SK-N-SH treated with all-trans-retinoic acid at 6 μM for 48 hours (cell line): ENCODE data around the gene ACP2.

Experiments
- ATAC-seq: fragments of 200-7000 bp; cut with Tn5 transposase; 3 replicates; pipeline ENCODE4 v1.9.1; 2020; ENCODE audit warnings: mild to moderate bottlenecking, moderate library complexity
- BACH2 ChIP-seq: fragments of 250-450 bp; sonication (Bioruptor Pico); IDR thresholded peaks from 2 replicates; pipeline ENCODE4 v1.9.0; 2021; ENCODE audit warnings: mild to moderate bottlenecking, borderline replicate concordance
- CSDC2 ChIP-seq: fragments of 250-450 bp; sonication (Bioruptor Pico); IDR thresholded peaks from 2 replicates; pipeline ENCODE4 v1.5.0; 2020; ENCODE audit warnings: mild to moderate bottlenecking, moderate library complexity
- ISL1 ChIP-seq: fragments of 250-450 bp; sonication (Bioruptor Pico); IDR thresholded peaks from 2 replicates; pipeline ENCODE4 v2.1.2; 2022; ENCODE audit warnings: mild to moderate bottlenecking, moderate library complexity
- OSR1 ChIP-seq: fragments of 250-450 bp; sonication (Bioruptor Pico); IDR thresholded peaks from 2 replicates; pipeline ENCODE4 v1.8.0; 2022; ENCODE audit warnings: moderate library complexity, mild to moderate bottlenecking, inconsistent platforms
- PPARA ChIP-seq: fragments of 250-450 bp; sonication (Bioruptor Pico); IDR thresholded peaks from 2 replicates; pipeline ENCODE4 v1.5.0; 2020; ENCODE audit warnings: mild to moderate bottlenecking, borderline replicate concordance
- RARB ChIP-seq: fragments of 250-450 bp; sonication (Bioruptor Pico); IDR thresholded peaks from 2 replicates; pipeline ENCODE4 v1.8.0; 2021; ENCODE audit warnings: mild to moderate bottlenecking, moderate library complexity
- SNAI2 ChIP-seq: fragments of 250-450 bp; sonication (Bioruptor Pico); IDR thresholded peaks from 2 replicates; pipeline ENCODE4 v1.5.0; 2020; ENCODE audit warnings: mild to moderate bottlenecking, moderate library complexity
- TCF4 ChIP-seq: fragments of 250-450 bp; sonication (Bioruptor Pico); IDR thresholded peaks from 2 replicates; pipeline ENCODE4 v1.8.0; 2021; ENCODE audit warnings: mild to moderate bottlenecking, moderate library complexity, borderline replicate concordance
- ZC3H10 ChIP-seq: fragments of 250-450 bp; sonication (Bioruptor Pico); IDR thresholded peaks from 2 replicates; pipeline ENCODE4 v1.5.1; 2021; ENCODE audit warnings: mild to moderate bottlenecking, moderate library complexity
- ZFP3 ChIP-seq: fragments of 250-450 bp; sonication (Bioruptor Pico); IDR thresholded peaks from 2 replicates; pipeline ENCODE4 v1.5.0; 2020; ENCODE audit warnings: mild to moderate bottlenecking, moderate library complexity
- ZNF565 ChIP-seq: fragments of 450-650 bp; formaldehyde crosslinking; conservative IDR thresholded peaks from 2 replicates; pipeline ENCODE4 v1.5.0; 2020; ENCODE audit warnings: low read depth, mild to moderate bottlenecking, moderate library complexity
- ZNF8 ChIP-seq: fragments of 450-650 bp; formaldehyde crosslinking; IDR thresholded peaks from 2 replicates; pipeline ENCODE4 v1.5.0; 2020; ENCODE audit warnings: mild to moderate bottlenecking, moderate library complexity
- TF ChIP-seq, protein P1 (sequence below): fragments of 250-450 bp; sonication (Bioruptor Pico); IDR thresholded peaks from 2 replicates; pipeline ENCODE4 v1.5.1; 2020; ENCODE audit warnings: low read depth, mild to moderate bottlenecking, moderate library complexity
- TF ChIP-seq, protein P2 (sequence below): fragments of 250-450 bp; sonication (Bioruptor Pico); IDR thresholded peaks from 2 replicates; pipeline ENCODE4 v1.8.0; 2020; ENCODE audit warnings: mild to moderate bottlenecking, moderate library complexity, borderline replicate concordance
- TF ChIP-seq, protein P3 (sequence below): fragments of 250-450 bp; sonication (Bioruptor Pico); IDR thresholded peaks from 2 replicates; pipeline ENCODE4 v1.5.0; 2020; ENCODE audit warnings: mild to moderate bottlenecking, moderate library complexity
- TF ChIP-seq, protein P4 (sequence below): fragments of 250-450 bp; sonication (Bioruptor Pico); IDR thresholded peaks from 2 replicates; pipeline ENCODE4 v1.5.1; 2021; ENCODE audit warnings: mild to moderate bottlenecking, moderate library complexity

The ACP2 gene

DNA sequence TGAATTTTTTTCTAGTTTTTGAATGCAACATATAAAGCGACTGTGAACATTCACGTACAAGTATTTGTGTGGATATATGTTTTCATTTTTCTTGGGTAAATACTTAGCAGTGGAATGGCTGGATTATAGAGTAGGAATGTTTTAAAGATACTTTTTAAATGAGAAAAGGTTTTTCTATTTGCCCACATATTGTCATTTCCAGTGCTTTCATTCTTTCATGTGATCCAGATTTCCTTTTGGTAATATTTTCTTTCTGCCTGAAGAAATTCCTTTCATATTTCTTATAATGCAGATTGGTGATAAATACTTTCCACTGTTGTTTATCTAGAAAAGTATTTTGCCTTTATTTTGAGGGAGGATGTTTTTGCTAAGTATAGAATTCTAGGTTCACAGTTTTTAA, 25.9 kb downstream of the ACP2 start:
- ATAC-seq = no peak
- TF ChIP-seq ZC3H10 (CRISPR knock-in tag) (no peak), BACH2 (no peak), ZNF8 (CRISPR knock-in tag) (no peak)
- TF ChIP-seq, protein P1, sequence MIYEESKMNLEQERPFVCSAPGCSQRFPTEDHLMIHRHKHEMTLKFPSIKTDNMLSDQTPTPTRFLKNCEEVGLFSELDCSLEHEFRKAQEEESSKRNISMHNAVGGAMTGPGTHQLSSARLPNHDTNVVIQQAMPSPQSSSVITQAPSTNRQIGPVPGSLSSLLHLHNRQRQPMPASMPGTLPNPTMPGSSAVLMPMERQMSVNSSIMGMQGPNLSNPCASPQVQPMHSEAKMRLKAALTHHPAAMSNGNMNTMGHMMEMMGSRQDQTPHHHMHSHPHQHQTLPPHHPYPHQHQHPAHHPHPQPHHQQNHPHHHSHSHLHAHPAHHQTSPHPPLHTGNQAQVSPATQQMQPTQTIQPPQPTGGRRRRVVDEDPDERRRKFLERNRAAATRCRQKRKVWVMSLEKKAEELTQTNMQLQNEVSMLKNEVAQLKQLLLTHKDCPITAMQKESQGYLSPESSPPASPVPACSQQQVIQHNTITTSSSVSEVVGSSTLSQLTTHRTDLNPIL (CRISPR knock-in tag) = no peak
- TF ChIP-seq, protein P2, sequence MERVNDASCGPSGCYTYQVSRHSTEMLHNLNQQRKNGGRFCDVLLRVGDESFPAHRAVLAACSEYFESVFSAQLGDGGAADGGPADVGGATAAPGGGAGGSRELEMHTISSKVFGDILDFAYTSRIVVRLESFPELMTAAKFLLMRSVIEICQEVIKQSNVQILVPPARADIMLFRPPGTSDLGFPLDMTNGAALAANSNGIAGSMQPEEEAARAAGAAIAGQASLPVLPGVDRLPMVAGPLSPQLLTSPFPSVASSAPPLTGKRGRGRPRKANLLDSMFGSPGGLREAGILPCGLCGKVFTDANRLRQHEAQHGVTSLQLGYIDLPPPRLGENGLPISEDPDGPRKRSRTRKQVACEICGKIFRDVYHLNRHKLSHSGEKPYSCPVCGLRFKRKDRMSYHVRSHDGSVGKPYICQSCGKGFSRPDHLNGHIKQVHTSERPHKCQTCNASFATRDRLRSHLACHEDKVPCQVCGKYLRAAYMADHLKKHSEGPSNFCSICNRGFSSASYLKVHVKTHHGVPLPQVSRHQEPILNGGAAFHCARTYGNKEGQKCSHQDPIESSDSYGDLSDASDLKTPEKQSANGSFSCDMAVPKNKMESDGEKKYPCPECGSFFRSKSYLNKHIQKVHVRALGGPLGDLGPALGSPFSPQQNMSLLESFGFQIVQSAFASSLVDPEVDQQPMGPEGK (CRISPR knock-in tag) = no peak
- TF ChIP-seq, all 23 proteins: peak for 0

DNA sequence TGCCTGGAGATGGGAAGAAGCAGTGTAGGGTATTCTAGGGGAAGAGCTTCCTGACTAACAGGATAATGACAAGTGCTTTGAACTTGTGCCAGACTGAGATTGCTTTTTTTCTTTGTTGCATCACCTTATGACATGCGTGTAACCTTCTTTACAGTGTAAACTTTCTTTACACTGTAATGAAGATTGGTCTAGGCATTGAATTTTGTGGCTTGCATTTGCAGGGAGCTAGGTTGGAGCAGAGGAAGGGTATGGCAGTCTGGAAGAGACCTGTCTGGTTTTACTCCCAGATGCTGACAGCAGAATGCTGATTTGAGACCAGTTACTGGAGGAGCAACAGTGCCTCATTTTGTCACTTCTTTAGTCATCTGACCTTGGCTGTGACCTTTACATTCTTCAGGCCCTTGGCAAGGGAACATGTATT, 28.2 kb downstream of the ACP2 start:
- TF ChIP-seq, protein P1 (CRISPR knock-in tag) = no peak
- peak; percentile 28; the same call in 1 of the 2 replicates for TF ChIP-seq ISL1 (CRISPR knock-in tag)
- peak; percentile 54 for ATAC-seq

DNA sequence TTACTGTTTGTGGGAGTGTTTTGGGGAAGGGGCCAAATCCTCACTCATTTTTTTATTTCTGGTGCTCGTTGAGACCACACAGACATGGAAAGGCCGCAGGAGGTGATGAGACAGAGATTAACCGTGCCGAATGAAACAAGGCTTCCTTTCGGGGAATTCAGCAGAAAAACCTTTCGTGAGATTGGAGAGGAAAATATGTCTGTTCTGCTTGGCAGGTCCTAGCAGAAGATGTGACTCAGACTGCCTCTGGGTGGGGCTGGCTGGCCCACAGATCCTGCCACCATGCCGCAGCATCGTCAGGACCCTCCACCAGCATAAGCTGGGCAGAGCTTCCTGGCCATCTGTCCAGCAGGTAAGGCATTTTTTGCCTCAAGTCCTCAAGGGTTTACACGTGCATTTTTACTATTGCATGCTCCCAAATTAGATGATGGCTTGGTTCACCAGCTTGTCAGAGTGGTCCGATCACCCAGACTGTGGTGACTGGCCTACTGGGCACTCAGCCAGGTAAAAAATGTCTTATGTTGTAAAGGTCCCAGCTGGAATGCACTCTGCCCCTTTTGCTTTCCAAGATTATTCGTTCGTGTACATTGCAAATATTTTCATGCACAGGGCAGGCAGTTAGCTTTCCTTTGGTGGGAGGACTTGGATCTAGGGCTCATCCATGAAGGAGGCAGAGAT, 32.4 kb downstream of the ACP2 start:
- TF ChIP-seq SNAI2 = no peak
- TF ChIP-seq TCF4 (CRISPR knock-in tag) = 0 out of 2 replicates have a peak, but pooled peaks have one; percentile 15

DNA sequence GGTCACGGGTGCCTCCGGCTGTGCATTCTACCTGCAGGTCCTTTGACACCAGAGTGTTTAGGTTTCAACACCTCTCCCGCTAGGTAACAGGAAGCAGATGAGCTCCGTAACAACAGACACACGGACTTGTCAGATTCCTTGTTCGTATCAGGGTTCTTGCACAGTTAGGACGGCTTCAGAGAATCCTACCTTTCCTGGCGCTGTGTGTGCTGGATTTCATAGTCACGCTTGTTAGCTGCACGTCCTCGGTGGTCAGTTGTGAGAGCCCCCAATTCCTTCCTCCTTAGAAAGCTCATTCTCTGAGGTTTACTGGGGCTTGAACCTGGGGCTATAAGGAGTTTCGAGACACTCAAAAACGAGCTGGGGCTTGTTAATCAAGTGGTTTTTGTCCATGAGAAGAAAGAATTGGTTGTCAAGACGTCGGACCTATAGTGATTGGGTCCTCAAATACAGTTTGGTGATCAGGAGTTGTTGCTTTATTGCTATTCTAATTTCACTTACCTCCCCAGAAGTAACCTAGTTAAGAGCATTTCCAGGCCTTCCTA, 33.2 kb downstream of the ACP2 start:
- TF ChIP-seq ISL1 (CRISPR knock-in tag) (no peak), RARB (no peak), ZFP3 (CRISPR knock-in tag) (no peak), PPARA (CRISPR knock-in tag) (no peak), OSR1 (CRISPR knock-in tag) (no peak)
- ATAC-seq = peak; percentile 10

More for the DNA sequence above, 32.4 kb downstream of the ACP2 start:
- peak; percentile 54 for ATAC-seq

DNA sequence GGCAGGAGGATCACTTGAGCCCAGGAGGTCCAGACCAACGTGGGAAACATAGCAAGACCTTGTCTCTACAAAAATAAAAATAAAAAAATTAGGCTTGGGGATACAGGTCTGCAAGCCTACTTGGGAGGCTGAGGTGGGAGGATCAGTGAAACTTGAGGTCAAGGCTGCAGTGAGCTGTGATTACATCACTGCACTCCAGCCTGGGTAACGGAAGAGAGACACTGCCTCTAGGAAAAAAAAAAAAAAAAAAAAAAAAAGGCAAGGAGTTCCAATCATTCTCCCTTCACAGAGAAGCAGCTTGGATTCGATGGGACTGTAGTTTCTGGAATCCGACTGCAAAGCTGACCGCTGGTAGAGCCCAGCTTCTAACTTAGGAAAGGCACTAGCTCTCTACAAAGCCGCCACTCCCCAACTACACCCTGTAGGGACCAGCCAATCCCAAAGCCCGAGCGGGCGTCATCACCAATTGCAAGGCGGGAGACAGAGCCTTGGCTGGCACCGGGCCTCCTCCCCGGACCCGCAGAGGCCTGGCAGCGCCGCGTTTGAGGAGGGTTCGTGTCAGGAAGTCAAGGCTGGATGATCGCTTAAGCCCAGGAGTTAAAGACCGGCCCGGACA, 34.6 kb downstream of the ACP2 start:
- no peak for TF ChIP-seq ZNF565 (CRISPR knock-in tag)
- TF ChIP-seq ZC3H10 (CRISPR knock-in tag) = no peak
- no peak for TF ChIP-seq TCF4 (CRISPR knock-in tag)
- TF ChIP-seq, protein P2 (CRISPR knock-in tag) = no peak
- TF ChIP-seq, protein P3, sequence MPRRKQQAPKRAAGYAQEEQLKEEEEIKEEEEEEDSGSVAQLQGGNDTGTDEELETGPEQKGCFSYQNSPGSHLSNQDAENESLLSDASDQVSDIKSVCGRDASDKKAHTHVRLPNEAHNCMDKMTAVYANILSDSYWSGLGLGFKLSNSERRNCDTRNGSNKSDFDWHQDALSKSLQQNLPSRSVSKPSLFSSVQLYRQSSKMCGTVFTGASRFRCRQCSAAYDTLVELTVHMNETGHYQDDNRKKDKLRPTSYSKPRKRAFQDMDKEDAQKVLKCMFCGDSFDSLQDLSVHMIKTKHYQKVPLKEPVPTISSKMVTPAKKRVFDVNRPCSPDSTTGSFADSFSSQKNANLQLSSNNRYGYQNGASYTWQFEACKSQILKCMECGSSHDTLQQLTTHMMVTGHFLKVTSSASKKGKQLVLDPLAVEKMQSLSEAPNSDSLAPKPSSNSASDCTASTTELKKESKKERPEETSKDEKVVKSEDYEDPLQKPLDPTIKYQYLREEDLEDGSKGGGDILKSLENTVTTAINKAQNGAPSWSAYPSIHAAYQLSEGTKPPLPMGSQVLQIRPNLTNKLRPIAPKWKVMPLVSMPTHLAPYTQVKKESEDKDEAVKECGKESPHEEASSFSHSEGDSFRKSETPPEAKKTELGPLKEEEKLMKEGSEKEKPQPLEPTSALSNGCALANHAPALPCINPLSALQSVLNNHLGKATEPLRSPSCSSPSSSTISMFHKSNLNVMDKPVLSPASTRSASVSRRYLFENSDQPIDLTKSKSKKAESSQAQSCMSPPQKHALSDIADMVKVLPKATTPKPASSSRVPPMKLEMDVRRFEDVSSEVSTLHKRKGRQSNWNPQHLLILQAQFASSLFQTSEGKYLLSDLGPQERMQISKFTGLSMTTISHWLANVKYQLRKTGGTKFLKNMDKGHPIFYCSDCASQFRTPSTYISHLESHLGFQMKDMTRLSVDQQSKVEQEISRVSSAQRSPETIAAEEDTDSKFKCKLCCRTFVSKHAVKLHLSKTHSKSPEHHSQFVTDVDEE (CRISPR knock-in tag) = no peak
- TF ChIP-seq, protein P4, sequence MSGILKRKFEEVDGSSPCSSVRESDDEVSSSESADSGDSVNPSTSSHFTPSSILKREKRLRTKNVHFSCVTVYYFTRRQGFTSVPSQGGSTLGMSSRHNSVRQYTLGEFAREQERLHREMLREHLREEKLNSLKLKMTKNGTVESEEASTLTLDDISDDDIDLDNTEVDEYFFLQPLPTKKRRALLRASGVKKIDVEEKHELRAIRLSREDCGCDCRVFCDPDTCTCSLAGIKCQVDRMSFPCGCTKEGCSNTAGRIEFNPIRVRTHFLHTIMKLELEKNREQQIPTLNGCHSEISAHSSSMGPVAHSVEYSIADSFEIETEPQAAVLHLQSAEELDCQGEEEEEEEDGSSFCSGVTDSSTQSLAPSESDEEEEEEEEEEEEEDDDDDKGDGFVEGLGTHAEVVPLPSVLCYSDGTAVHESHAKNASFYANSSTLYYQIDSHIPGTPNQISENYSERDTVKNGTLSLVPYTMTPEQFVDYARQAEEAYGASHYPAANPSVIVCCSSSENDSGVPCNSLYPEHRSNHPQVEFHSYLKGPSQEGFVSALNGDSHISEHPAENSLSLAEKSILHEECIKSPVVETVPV (CRISPR knock-in tag) = no peak
- TF ChIP-seq CSDC2 = no peak
- no peak for TF ChIP-seq ZNF8 (CRISPR knock-in tag)
- peak; percentile 94 for ATAC-seq
